Mesenchymal stem cell (in vitro differentiated cells and primary cell): Measurements from ENCODE around the gene RAB11FIP5.

ENCODE experiments used
- DNase-seq: peaks from one replicate; pipeline ENCODE4 v3.0.0-alpha.2; 2013
- H2AFZ ChIP-seq: one replicate; pipeline ENCODE4 v1.6.1; 2013; ENCODE audit warnings: low read depth, mild to moderate bottlenecking, control low read depth, inconsistent platforms, low read length, moderate library complexity
- H2AK5ac ChIP-seq: 2 replicates; pipeline ENCODE4 v1.6.1; 2013; ENCODE audit warnings: low read length, moderate library complexity, mild to moderate bottlenecking, inconsistent platforms; ENCODE audit not compliant: severe bottlenecking
- H2BK120ac ChIP-seq: one replicate; pipeline ENCODE4 v1.6.1; 2013; ENCODE audit warnings: low read depth, mild to moderate bottlenecking, inconsistent platforms, low read length, moderate library complexity
- H2BK12ac ChIP-seq, 2 experiments: one replicate each; pipeline ENCODE4 v1.6.1; 2013; ENCODE audit warnings: inconsistent platforms in 2 of 2, low read length in 2 of 2, mild to moderate bottlenecking in 2 of 2, moderate library complexity in 2 of 2, control low read depth in 1 of 2
- H2BK15ac ChIP-seq: one replicate; pipeline ENCODE4 v1.6.1; 2013; ENCODE audit warnings: mild to moderate bottlenecking, low read depth, inconsistent platforms; ENCODE audit not compliant: poor library complexity, severe bottlenecking
- H2BK5ac ChIP-seq: 2 replicates; pipeline ENCODE4 v1.6.1; 2013; ENCODE audit warnings: low read depth, mild to moderate bottlenecking, low read length, control low read depth, inconsistent platforms; ENCODE audit not compliant: poor library complexity, severe bottlenecking
- H3K14ac ChIP-seq, 2 experiments: one replicate each; pipeline ENCODE4 v1.6.1; 2013; ENCODE audit warnings: inconsistent platforms in 2 of 2, low read length in 2 of 2, control low read depth in 1 of 2, mild to moderate bottlenecking in 1 of 2, moderate library complexity in 1 of 2
- H3K18ac ChIP-seq, 2 experiments: one replicate each; pipeline ENCODE4 v1.6.1; 2013; ENCODE audit warnings: inconsistent platforms in 2 of 2, low read length in 2 of 2, control low read depth in 1 of 2, low read depth in 1 of 2, mild to moderate bottlenecking in 1 of 2
- H3K23ac ChIP-seq, 2 experiments: one replicate each; pipeline ENCODE4 v1.6.1; 2013; ENCODE audit warnings: inconsistent platforms in 2 of 2, low read length in 2 of 2, mild to moderate bottlenecking in 2 of 2, moderate library complexity in 2 of 2, control low read depth in 1 of 2
- H3K27ac ChIP-seq: 2 replicates; pipeline ENCODE4 v1.5.1; 2013; ENCODE audit warnings: mild to moderate bottlenecking, moderate library complexity, low read length, control low read depth, inconsistent platforms; ENCODE audit not compliant: poor library complexity, severe bottlenecking
- H3K27me3 ChIP-seq, 2 experiments: 2 replicates each; pipeline versions ENCODE4 v1.6.1 to v1.7.0; 2013; ENCODE audit warnings: low read length in 2 of 2, mild to moderate bottlenecking in 2 of 2, moderate library complexity in 2 of 2, control low read depth in 1 of 2, inconsistent platforms in 1 of 2; ENCODE audit not compliant: control insufficient read depth in 1 of 2, insufficient read depth in 1 of 2
- H3K36me3 ChIP-seq, 2 experiments: 2 replicates each; pipeline versions ENCODE4 v1.6.1 to v1.7.0; 2013; ENCODE audit warnings: low read length in 2 of 2, control low read depth in 1 of 2, inconsistent platforms in 1 of 2, low read depth in 1 of 2, mild to moderate bottlenecking in 1 of 2; ENCODE audit not compliant: insufficient read depth in 2 of 2, control insufficient read depth in 1 of 2
- H3K4ac ChIP-seq, 2 experiments: one replicate each; pipeline ENCODE4 v1.6.1; 2013; ENCODE audit warnings: inconsistent platforms in 2 of 2, low read length in 2 of 2, mild to moderate bottlenecking in 2 of 2, moderate library complexity in 2 of 2, control low read depth in 1 of 2, low read depth in 1 of 2
- H3K4me1 ChIP-seq: 2 replicates; pipeline ENCODE4 v1.6.1; 2013; ENCODE audit warnings: low read depth, low read length, control low read depth; ENCODE audit not compliant: control insufficient read depth, insufficient read depth
- H3K4me2 ChIP-seq: 2 replicates; pipeline ENCODE4 v1.6.1; 2013; ENCODE audit warnings: low read length, mild to moderate bottlenecking, inconsistent platforms; ENCODE audit not compliant: poor library complexity, severe bottlenecking
- H3K4me3 ChIP-seq, 2 experiments: 2 replicates each; pipeline versions ENCODE4 v1.5.1 to v1.7.0; 2013; ENCODE audit warnings: low read length in 2 of 2, mild to moderate bottlenecking in 2 of 2, control low read depth in 1 of 2, low read depth in 1 of 2; ENCODE audit not compliant: insufficient read depth in 1 of 2
- H3K79me1 ChIP-seq: replicated peaks from 2 replicates; pipeline ENCODE4 v1.6.1; 2013; ENCODE audit warnings: mild to moderate bottlenecking, control low read depth, low read length, inconsistent platforms; ENCODE audit not compliant: poor library complexity, severe bottlenecking
- H3K9ac ChIP-seq: 2 replicates; pipeline ENCODE4 v1.7.0; 2013; ENCODE audit warnings: mild to moderate bottlenecking, low read length, moderate library complexity
- H3K9me3 ChIP-seq: 2 replicates; pipeline ENCODE4 v1.7.0; 2013; ENCODE audit warnings: mild to moderate bottlenecking, low read length; ENCODE audit not compliant: control insufficient read depth
- H4K8ac ChIP-seq: one replicate; pipeline ENCODE4 v1.6.1; 2013; ENCODE audit warnings: inconsistent platforms, mild to moderate bottlenecking, low read length, moderate library complexity
- H4K91ac ChIP-seq: one replicate; pipeline ENCODE4 v1.6.1; 2013; ENCODE audit warnings: mild to moderate bottlenecking, low read length, inconsistent platforms
- WGBS: methylation state at CpG from one replicate; pipeline ENCODE4 v1.1.7; 2013; ENCODE audit warnings: mixed read lengths; 5-methylcytosine and 5-hydroxymethylcytosine counted together

RAB11FIP5 gene

DNA sequence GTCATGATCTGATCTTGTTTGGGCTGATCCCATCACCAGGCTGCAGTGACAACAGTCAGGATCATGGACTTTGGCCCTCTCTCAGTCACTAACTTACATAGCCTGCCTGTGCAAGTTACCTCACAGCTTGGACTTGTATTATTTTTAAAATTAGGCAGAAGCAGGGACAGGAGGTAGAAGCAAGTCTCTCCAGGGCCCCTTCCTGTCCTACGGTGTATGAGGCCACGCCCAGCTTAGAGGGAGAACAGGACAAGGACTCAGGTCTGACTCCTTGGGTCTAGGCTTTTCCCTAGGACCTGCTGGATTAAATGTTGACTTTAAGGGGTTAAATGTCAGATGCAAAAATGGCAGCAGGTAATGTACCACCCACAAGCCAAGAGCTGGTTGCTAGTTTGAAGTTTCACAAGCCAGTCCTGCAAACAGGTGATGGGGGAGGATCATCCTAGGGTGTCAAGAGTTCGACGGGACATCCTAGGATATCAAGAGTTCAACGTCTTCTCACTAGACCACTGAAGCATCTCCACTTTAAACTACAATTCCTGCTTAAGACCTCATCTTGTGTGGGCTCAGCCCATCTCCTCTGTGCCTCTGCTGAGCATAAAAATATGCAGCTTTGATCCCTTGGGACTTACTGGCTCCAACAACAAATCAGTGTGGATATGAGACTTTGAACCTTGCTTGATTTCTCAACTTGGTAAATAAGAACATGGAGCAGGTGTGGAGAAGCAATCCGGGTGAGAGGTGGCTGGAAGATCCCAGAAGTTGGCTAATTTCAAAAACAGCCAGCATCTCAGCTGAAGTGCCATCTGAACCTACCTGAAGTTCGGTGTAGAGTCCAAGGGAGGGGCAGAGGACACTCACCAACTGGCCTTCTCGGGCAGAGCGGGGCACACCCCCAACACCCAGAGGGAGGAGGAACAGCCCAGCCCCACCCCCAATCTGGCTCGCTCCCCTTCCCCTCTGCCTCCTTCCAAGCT, 80.7 kb downstream of the RAB11FIP5 start:
- Histone ChIP-seq H3K27me3 (no peaks in the 10 kb centered on the region), H3K4me1 (peaks cover 9% of the 10 kb centered on the region), H3K4me2 (no peak overlapping the region), H4K91ac (no peak overlapping the region), H3K27ac (no peak overlapping the region), H2AFZ (no peak overlapping the region), H3K23ac (no peak overlapping the region), H3K36me3 (peaks cover 5 to 27% of the 10 kb centered on the region in 2 experiments), H3K79me1 (peaks cover 14% of the 10 kb centered on the region), H3K4me3 (no peak overlapping the region), H3K4ac (no peak overlapping the region), H3K9ac (no peak overlapping the region), H2BK15ac (no peak overlapping the region), H4K8ac (no peak overlapping the region), H3K18ac (no peak overlapping the region), H2AK5ac (no peak overlapping the region), H3K14ac (no peak overlapping the region), H3K9me3 (no peaks in the 10 kb centered on the region), H2BK5ac (no peak overlapping the region), H2BK120ac (no peak overlapping the region), H2BK12ac (no peak overlapping the region)
- DNase-seq: no peak
- WGBS: 91% methylated on average over 10 of the region's 10 CpGs

DNA sequence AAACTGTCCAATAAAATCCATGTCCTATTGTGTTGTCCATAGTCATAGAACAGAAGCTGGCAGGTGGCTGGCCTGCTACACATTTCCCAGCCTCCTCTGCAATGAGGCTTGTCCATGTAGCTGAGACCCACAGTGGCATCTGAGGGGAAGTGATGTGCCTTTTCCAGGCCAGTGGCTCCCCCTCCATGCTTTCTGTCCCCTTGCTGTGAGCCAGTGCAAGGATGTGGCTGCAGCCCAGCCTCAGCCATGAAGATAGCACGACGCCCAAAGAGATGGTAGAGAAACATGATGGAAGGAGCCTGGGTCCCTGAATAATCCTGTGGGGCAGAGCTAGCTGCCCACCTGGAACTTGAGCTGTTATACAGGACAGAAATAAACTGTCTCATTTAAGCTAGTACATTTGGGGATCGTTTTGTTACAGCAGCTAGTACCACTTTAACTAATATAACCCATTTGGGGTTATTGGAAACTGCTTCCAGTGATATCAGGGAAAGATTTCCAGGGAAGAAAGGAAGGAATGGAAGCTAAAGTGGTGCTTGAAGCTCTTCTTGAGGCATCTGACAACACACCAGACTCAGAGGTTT, 81.6 kb downstream of the RAB11FIP5 start:
- Histone ChIP-seq H3K4ac (no peak overlapping the region), H3K18ac (no peak overlapping the region), H3K79me1 (peaks cover 9% of the 10 kb centered on the region), H4K91ac (no peak overlapping the region), H3K9ac (no peak overlapping the region), H2BK120ac (no peak overlapping the region), H3K4me3 (peak overlapping the region in 1 of 2 experiments; percentile 3), H4K8ac (no peak overlapping the region), H3K9me3 (no peaks in the 10 kb centered on the region), H3K27me3 (no peaks in the 10 kb centered on the region), H2AK5ac (no peak overlapping the region), H3K36me3 (peaks cover 5 to 21% of the 10 kb centered on the region in 2 experiments), H2BK12ac (peak overlapping the region in 1 of 2 experiments; percentile 83), H3K27ac (no peak overlapping the region), H2BK15ac (peak overlapping the region; percentile 4), H2AFZ (no peak overlapping the region), H2BK5ac (no peak overlapping the region), H3K14ac (no peak overlapping the region), H3K4me1 (peaks cover 6% of the 10 kb centered on the region), H3K23ac (peak overlapping the region in 1 of 2 experiments; percentile 25), H3K4me2 (no peak overlapping the region)
- 100% methylated on average over 2 of the region's 3 CpGs for WGBS
- no peak for DNase-seq

DNA sequence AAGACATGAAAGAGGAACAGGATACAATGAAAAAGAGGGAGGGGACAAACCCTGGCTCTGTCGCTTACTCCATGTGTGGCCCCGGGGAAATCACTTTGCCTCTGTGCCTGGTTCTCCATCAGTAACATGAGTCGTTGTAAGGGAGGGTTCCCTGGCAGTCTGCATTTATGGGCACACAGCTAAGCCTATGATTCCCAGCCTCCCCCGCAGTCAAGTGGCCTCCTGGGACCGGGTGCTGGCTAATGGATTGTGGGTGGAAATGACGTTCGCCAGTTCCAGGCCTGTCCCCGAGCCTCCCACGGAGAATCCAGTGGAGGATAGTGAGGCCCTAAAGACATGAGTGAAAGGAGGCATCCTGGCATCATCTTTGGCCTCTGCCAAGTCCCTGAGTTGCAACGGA, 83.9 kb downstream of the RAB11FIP5 start:
- no peak overlapping the region for H2BK120ac ChIP-seq
- H2AK5ac ChIP-seq: no peak overlapping the region
- no peak overlapping the region for H2BK15ac ChIP-seq
- H3K9ac ChIP-seq: no peak overlapping the region
- H3K14ac ChIP-seq: no peak overlapping the region
- no peak overlapping the region for H3K4ac ChIP-seq
- no peak overlapping the region for H3K23ac ChIP-seq
- no peak overlapping the region for H3K4me3 ChIP-seq
- peaks cover 10% of the 10 kb centered on the region for H3K79me1 ChIP-seq
- H3K4me1 ChIP-seq: peaks cover 4% of the 10 kb centered on the region
- 82% methylated on average over 10 of the region's 10 CpGs for WGBS
- H2BK12ac ChIP-seq: no peak overlapping the region
- no peak overlapping the region for H4K91ac ChIP-seq
- DNase-seq: no peak
- H3K4me2 ChIP-seq: no peak overlapping the region
- no peaks in the 10 kb centered on the region for H3K9me3 ChIP-seq
- peaks cover 5 to 15% of the 10 kb centered on the region in 2 experiments for H3K36me3 ChIP-seq
- no peaks in the 10 kb centered on the region for H3K27me3 ChIP-seq
- H3K18ac ChIP-seq: no peak overlapping the region
- no peak overlapping the region for H3K27ac ChIP-seq
- peak overlapping the region; percentile 37 for H2AFZ ChIP-seq
- no peak overlapping the region for H4K8ac ChIP-seq
- H2BK5ac ChIP-seq: no peak overlapping the region

DNA sequence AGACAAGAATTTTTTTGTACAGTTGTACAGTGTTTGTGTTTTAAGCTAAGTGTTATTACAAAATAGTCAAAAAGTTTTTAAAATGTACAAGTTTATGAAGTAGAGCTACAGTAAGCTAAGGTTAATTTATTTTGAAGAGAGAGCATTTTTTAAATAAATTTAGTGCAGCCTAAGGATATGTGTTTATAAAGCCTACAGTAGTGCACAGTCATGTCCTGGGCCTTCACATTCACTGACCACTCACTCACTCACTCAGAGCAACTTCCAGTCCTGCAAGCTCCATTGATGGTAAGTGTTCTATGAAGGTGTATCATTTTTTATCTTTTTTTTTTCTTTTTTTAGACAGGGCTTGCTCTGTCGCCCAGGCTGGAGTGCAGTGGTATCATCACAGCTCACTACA, 85.4 kb downstream of the RAB11FIP5 start:
- Histone ChIP-seq H3K4me1 (peaks cover 4% of the 10 kb centered on the region), H3K23ac (no peak overlapping the region), H3K36me3 (peaks cover 8 to 18% of the 10 kb centered on the region in 2 experiments), H3K14ac (no peak overlapping the region), H3K27ac (no peak overlapping the region), H3K79me1 (peaks cover 11% of the 10 kb centered on the region), H3K4me2 (no peak overlapping the region), H2BK120ac (no peak overlapping the region), H4K91ac (no peak overlapping the region), H2BK5ac (no peak overlapping the region), H3K9me3 (no peaks in the 10 kb centered on the region), H2AFZ (no peak overlapping the region), H3K27me3 (no peaks in the 10 kb centered on the region), H3K18ac (no peak overlapping the region), H3K9ac (no peak overlapping the region), H4K8ac (no peak overlapping the region), H2BK12ac (no peak overlapping the region), H2AK5ac (no peak overlapping the region), H2BK15ac (no peak overlapping the region), H3K4me3 (no peak overlapping the region), H3K4ac (no peak overlapping the region)
- WGBS: 97% methylated on average over 1 of the region's 1 CpG
- DNase-seq: no peak
